Sciatic nerve (tissue), 2 donors: Measurements from ENCODE around the gene GAGE13. TPM values are rescaled to one million over a fixed set of nuclear protein-coding genes. Genes with fewer than 3 reads are reported as not detected.
"Not testable (repeated sequence)": the region's sequence is repeated elsewhere in the genome, so short reads cannot be mapped to it uniquely, and the experiment has no call there.

Experiments used
- ATAC-seq: fragments of 200-7000 bp; cut with Tn5 transposase; one replicate; pipeline ENCODE4 v1.9.1; 2020; ENCODE audit warnings: mild to moderate bottlenecking, moderate library complexity
- DNase-seq: peaks from one replicate; pipeline ENCODE4 v3.0.0-alpha.2; 2020; ENCODE audit warnings: low spot score
- intact Hi-C: fragments of 100-400 bp; cut with DNase I; formaldehyde crosslinking; loops from one replicate; pipeline ENCODE4 v1.14.2; 2022
- total RNA-seq: library from RNA; stranded (reverse); fragmentation: NEBNext Ultra II Directional; extraction: Animal tissue kit (Norgen Biotek cat#: 25700); gene quantifications from one replicate; pipeline ENCODE4 v1.2.1, GENCODE V29; 2021
- donor health status: DM: no; HTN: no; CAD: no.
- donor health status: DM: no; HTN: no; CAD: no.

GAGE13 gene
- total RNA-seq, 1 donor from 2014 or later: not detected

DNA sequence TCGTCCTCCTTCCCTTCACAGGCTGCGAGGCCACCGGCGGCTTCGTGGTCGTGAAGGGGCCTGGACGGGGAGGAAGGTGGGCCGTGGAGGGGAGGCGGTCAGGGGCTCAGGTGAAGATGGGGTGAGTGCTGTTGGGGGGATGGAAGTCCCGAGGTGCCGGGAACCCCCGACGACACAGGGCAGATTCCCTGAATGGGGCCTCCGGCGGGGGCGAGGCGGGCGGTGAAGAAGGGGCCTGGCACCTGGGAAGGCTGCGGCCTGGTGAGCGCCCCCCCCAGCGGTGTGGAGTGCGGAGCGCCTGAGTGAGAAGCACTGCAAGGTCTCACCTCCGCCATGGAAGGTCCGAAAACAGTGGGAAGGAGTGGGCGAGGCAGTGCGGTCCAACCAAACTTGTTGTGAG, 9.1 kb upstream of the GAGE13 start:
- ATAC-seq, DNase-seq, intact Hi-C loops: not testable (repeated sequence)

DNA sequence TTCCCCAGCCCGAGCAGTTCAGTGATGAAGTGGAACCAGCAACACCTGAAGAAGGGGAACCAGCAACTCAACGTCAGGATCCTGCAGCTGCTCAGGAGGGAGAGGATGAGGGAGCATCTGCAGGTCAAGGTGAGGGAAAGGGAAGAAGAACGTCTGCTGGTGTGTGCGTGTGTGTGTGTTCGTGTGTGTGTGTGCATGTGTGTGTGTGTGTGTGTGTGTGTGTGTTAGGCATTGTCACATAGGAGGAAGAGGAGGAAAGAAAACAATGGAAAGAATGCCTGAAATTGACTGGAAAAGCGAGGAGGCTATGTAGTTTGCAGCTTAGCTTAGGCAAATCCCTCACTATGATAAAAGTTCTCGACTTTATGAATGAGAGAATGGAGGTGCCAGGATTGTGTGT, 7.6 kb upstream of the GAGE13 start:
- intact Hi-C loops, DNase-seq, ATAC-seq: not testable (repeated sequence)

DNA sequence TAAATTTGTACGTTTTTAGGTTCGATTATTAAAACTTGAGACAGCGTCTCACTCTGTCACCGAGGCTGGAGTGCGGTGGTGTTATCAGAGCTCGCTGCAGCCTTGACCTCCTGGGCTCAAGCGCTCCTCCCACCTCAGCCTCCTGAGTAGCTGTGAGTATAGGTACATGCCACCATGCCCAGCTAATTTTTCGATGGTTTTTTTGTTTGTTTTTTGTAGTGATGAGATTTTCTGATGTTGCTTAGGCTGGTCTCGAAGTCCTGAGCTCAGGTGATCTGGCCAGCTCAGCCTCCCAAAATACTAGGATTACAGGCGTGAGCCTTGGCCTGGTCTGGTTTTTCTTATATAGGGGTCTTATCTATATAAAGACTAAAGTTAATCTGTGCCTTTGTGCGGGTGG, 961 bp upstream of the GAGE13 start:
- intact Hi-C loops, DNase-seq, ATAC-seq: not testable (repeated sequence)

DNA sequence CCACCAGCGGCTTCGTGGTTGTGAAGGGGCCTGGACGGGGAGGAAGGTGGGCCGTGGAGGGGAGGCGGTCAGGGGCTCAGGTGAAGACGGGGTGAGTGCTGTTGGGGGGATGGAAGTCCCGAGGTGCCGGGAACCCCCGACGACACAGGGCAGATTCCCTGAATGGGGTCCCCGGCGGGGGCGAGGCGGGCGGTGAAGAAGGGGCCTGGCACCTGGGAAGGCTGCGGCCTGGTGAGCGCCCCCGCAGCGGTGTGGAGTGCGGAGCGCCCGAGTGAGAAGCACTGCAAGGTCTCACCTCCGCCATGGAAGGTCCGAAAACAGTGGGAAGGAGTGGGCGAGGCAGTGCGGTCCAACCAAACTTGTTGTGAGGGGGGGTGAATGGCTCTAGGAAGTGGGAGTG, 459 bp downstream of the GAGE13 start:
- intact Hi-C loops, DNase-seq, ATAC-seq: not testable (repeated sequence)

DNA sequence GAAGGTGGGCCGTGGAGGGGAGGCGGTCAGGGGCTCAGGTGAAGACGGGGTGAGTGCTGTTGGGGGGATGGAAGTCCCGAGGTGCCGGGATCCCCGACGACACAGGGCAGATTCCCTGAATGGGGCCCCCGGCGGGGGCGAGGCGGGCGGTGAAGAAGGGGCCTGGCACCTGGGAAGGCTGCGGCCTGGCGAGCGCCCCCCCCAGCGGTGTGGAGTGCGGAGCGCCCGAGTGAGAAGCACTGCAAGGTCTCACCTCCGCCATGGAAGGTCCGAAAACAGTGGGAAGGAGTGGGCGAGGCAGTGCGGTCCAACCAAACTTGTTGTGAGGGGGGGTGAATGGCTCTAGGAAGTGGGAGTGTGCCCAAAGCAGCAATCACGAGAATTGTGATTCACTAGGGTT, 10.1 kb downstream of the GAGE13 start:
- ATAC-seq: not testable (repeated sequence)

DNA sequence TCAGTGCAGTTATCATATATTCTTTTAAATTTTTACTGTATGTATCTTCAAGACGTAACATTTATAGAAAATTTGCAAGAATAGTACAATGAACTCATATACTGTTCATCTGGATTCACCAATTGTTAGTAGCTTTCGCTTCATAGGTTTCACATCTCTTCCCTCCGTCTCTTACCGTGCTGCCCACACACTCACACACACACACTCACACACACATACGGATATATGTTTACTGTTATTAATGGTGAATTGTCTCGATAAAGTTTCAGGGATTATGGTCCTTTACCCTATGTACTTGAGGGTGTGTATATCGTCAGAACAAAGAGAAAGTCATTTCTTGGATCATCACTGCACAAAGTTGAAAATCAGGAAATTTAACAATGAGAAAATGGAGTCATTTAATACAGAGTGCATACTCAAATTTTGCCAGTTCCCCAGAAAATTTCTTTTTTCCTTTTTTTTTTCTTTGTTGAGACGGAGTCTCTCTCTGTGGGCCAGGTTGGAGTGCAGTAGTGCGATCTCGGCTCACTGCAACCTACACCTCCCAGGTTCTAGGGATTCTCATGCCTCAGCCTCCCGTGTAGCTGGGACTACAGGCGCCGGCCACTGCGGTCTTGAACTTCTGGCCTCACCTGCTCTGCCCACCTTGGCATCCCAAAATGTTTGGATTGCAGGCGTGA, 13.3 kb downstream of the GAGE13 start:
- DNase-seq, intact Hi-C loops, ATAC-seq: not testable (repeated sequence)

More for the DNA sequence above, 10.1 kb downstream of the GAGE13 start:
- peak; percentile 79 for DNase-seq
- intact Hi-C loops: not testable (repeated sequence)

DNA sequence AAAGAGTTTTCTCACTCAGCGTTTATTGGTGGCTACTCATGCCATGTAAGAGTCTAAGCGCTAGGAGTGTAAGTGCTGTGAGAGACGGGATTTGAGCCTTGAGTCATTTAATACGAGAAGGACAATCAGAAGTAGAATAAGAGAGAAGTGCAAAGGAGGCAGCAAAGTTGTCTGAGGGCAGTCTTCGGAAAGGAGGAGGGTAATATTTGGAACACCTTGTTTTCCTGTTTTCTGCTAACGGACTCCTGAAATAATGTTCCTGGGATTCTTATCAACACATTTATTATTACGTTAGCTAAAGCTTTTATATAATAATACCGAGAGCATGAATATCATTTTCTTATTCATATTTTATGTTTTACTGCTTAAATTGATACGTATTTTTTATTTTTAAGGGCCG, 14.0 kb downstream of the GAGE13 start:
- DNase-seq, ATAC-seq, intact Hi-C loops: not testable (repeated sequence)

DNA sequence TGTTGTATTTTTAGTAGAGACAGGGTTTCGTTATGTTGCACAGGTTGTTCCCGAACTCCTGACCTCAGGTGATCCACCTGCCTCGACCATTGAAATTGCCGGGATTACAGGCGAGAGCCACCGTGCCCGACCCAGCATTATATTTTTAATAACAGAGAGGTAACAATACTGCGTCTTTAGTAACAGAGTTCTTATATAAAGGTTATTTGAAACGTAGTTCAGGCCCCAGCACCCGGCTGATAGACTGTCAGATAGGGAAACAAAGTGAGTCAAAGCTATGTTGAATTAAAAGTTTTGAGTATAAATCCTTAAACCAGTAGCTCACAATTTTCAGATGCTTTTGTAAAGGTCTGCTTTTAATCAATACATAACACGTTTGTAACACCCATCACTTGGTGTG, 14.8 kb downstream of the GAGE13 start:
- DNase-seq: peak; percentile 74
- ATAC-seq, intact Hi-C loops: not testable (repeated sequence)

Other genes with a start within 250 kb of the GAGE13 start
- 20.5 TPM for gene GPKOW, start 207.8 kb upstream of the GAGE13 start, total RNA-seq
- 1.0 TPM for gene MAGIX, start 168.8 kb upstream of the GAGE13 start, total RNA-seq
- gene PLP2, start 159.7 kb upstream of the GAGE13 start, total RNA-seq: 103 TPM
- gene PRICKLE3, start 145.2 kb upstream of the GAGE13 start, total RNA-seq: 9.9 TPM
- 4.2 TPM for gene SYP, start 131.4 kb upstream of the GAGE13 start, total RNA-seq
- gene CACNA1F, start 98.2 kb upstream of the GAGE13 start, total RNA-seq: 0.22 TPM
- 12.3 TPM for gene CCDC22, start 96.1 kb upstream of the GAGE13 start, total RNA-seq
- 0.13 TPM for gene FOXP3, start 66.9 kb upstream of the GAGE13 start, total RNA-seq
- gene PPP1R3F, start 61.8 kb upstream of the GAGE13 start, total RNA-seq: 9.9 TPM
- gene GAGE10, start 27.9 kb upstream of the GAGE13 start, total RNA-seq: not detected
- gene GAGE12J, start 9.5 kb upstream of the GAGE13 start, total RNA-seq: not detected
- gene GAGE12C, start 200.6 kb downstream of the GAGE13 start, total RNA-seq: not detected
- not detected for gene GAGE12D, start 210.2 kb downstream of the GAGE13 start, total RNA-seq
- not detected for gene GAGE12E, start 219.7 kb downstream of the GAGE13 start, total RNA-seq
- gene GAGE12F, start 229.3 kb downstream of the GAGE13 start, total RNA-seq: not detected
- not detected for gene GAGE12G, start 238.8 kb downstream of the GAGE13 start, total RNA-seq
- gene GAGE12H, start 248.4 kb downstream of the GAGE13 start, total RNA-seq: not detected